HK-2 (cell line): ENCODE results near the gene MFGE8.

Source experiments
- DNase-seq: peaks from one replicate; pipeline ENCODE4 v3.0.0-alpha.2; 2018; ENCODE audit not compliant: unreplicated experiment

MFGE8 gene

DNA sequence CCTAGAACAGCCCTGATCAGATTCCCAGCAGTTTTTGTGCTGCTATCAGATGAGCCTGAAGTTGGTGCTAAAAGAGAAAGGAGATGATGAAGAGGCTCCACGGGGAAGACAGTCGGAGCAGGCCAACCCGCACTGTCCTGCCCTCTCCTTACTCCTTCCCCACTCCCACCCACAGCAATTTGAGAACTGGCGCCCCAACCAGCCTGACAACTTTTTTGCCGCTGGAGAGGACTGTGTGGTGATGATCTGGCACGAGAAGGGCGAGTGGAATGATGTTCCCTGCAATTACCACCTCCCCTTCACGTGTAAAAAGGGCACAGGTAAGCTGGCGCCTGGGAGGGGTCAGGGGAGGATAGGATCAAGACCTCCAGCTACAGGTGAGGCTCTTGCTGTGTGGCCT lies 40.5 kb downstream of the MFGE8 start:
- no peak for DNase-seq

- DNase-seq, result no peak
Observed at GRCh38 chr15:88872106-88872505, 41.1 kb downstream of the MFGE8 start.

DNA sequence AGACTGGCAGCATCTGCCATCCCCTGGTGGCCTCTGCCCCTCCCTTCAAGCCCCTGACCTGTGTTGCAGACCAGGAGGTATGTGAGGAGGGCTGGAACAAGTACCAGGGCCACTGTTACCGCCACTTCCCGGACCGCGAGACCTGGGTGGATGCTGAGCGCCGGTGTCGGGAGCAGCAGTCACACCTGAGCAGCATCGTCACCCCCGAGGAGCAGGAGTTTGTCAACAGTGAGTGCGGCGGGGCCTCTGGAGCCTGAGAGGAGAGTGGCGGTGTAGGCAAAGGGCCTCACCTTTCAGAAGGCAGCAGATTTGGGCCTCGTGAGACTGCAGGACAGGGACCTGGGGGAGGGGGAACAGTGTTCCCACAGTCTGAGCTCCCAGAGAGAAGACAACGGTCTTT lies 41.9 kb downstream of the MFGE8 start:
- DNase-seq, result no peak

DNA sequence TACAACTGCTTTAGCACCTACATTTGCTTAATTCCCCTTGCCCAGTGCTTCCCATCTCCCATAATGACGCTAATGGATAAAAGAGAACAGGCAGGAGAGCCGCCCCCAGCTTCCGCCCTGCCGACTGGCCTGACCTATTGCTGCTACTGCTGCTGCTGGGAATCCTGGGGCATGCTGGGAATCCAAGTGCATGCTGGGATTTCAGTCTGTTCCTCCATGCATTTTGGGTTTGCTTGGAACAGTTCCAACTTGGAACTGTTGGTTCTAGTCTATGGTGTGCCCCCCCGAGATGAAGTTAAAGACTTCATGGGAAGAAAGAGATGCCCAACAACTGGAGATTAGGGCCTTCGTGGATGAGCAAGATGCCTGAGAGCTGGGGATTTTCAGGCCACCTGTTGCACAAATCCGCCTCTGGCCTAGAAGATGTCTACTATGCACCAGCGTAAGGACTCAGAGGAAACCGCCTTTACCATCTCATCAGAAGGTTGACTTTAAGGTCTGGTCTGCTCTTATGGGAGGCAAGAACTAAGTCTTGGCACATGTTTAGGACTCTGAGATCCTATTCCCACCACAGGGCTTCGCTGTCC lies 46.8 kb downstream of the MFGE8 start:
- no peak for DNase-seq

GRCh38 chr15:88865498-88866099 lies 47.6 kb downstream of the MFGE8 start:
- DNase-seq, result no peak

- DNase-seq, result no peak
Observed at GRCh38 chr15:88864861-88865497, 48.2 kb downstream of the MFGE8 start.

GRCh38 chr15:88863412-88863811 lies 49.8 kb downstream of the MFGE8 start:
- no peak for DNase-seq

DNA sequence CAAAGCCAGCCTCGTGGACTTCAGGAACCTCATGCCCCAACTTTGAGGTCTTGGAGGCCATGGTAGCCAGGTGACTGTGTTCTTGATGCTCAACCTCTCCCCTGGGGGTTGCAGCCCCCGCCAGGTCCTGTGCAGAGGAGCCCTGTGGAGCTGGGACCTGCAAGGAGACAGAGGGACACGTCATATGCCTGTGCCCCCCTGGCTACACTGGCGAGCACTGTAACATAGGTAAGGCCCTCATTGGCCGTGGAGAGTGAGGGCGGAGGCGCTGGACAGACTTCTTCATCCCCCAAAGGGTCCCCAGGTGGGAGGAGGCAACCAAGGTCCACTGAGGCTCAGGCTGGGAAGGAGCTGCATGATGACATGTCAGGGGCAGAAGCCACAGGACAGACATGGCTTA lies 53.0 kb downstream of the MFGE8 start:
- DNase-seq, result no peak

- DNase-seq, result no peak
Observed at GRCh38 chr15:88859550-88859949, 53.6 kb downstream of the MFGE8 start.

DNA sequence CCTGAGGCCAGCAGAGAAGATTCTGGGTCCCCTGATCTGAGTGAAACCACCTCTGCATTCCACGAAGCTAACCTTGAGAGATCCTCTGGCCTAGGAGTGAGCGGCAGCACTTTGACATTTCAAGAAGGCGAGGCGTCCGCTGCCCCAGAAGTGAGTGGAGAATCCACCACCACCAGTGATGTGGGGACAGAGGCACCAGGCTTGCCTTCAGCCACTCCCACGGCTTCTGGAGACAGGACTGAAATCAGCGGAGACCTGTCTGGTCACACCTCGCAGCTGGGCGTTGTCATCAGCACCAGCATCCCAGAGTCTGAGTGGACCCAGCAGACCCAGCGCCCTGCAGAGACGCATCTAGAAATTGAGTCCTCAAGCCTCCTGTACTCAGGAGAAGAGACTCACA lies 54.2 kb downstream of the MFGE8 start:
- no peak for DNase-seq

DNA sequence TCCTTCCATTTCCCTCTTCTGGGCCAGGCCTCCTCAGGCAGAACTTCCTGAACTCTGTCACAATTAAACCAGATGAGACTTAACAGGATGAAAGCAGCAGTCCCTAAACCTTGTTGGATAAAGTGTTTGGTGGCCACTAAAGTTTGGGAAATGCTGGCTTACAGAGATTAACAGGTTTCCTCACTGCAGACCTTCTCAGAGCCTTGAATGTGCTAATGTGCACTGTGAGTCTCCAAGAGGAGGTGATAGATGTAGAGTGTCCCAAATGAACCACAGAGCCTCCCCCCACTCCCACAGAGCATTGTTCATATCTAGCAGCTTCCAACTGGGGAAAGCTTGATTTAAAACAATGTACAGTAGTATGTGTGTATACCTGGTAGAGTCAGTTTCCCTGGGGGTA lies 60.7 kb downstream of the MFGE8 start:
- no peak for DNase-seq

- no peak for DNase-seq
Observed at GRCh38 chr15:88849376-88850072, 63.7 kb downstream of the MFGE8 start.
